ENCODE results near the gene ERVK3-1. TPM values are rescaled to one million over a fixed set of nuclear protein-coding genes. Genes with fewer than 3 reads are reported as not detected.

ERVK3-1 gene
- total and polyA plus RNA-seq, 2 experiments from 2014 or later = 57.9 to 71.7 TPM

DNA sequence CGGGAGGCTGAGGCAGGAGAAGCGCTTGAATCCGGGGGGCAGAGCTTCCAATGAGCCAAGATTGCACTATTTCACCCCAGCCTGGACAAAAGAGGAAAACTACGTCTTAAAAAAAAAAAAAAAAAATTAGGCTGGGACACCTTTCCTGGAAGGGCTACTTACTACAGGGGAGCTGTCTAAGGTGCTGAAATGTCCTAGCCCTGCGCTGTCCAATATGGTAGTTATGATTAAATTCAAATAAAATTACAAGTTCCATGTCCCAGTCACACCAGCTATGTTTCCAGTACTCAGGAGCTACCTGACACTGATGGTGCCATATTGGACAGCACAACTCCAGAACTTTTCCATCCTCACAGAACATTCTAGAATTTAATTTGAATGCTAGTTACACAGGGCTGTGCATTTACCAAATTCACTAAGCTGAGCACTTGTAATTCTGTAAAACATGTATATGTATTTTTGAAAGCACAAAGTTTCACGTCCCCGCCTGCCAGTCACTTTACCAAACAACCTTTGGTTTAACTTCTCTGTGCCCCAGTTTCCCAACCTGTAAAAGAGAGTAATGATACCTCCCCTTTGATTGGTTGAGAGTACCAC is 12.4 kb downstream of the ERVK3-1 start:
- no peaks in the 10 kb centered on the region for H3K9me3 ChIP-seq (ENCODE audit: low read depth)
- no peaks in the 10 kb centered on the region for H3K4me1 ChIP-seq (ENCODE audit: insufficient read depth)
- H3K79me2 ChIP-seq = no peaks in the 10 kb centered on the region
- no peak overlapping the region for H2AFZ ChIP-seq
- no peaks in the 10 kb centered on the region for H3K27me3 ChIP-seq
- H4K20me1 ChIP-seq (ENCODE audit: insufficient read depth, poor library complexity, severe bottlenecking) = no peaks in the 10 kb centered on the region
- no peaks in the 10 kb centered on the region for H3K36me3 ChIP-seq (replicated peaks; ENCODE audit: insufficient read depth, low read depth)
- H3K27ac ChIP-seq = no peak overlapping the region
- no peak overlapping the region for H3K4me3 ChIP-seq
- 68% methylated on average over 7 of the region's 7 CpGs for WGBS (ENCODE audit: low lambda C conversion rate, missing lambda C conversion rate)
- H3K9me2 ChIP-seq (replicated peaks; ENCODE audit: insufficient read depth) = no peaks in the 10 kb centered on the region
- peak; percentile 72 for DNase-seq (ENCODE audit: low spot score)
- TF ChIP-seq, protein P1, sequence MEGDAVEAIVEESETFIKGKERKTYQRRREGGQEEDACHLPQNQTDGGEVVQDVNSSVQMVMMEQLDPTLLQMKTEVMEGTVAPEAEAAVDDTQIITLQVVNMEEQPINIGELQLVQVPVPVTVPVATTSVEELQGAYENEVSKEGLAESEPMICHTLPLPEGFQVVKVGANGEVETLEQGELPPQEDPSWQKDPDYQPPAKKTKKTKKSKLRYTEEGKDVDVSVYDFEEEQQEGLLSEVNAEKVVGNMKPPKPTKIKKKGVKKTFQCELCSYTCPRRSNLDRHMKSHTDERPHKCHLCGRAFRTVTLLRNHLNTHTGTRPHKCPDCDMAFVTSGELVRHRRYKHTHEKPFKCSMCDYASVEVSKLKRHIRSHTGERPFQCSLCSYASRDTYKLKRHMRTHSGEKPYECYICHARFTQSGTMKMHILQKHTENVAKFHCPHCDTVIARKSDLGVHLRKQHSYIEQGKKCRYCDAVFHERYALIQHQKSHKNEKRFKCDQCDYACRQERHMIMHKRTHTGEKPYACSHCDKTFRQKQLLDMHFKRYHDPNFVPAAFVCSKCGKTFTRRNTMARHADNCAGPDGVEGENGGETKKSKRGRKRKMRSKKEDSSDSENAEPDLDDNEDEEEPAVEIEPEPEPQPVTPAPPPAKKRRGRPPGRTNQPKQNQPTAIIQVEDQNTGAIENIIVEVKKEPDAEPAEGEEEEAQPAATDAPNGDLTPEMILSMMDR (IDR thresholded peaks at IDR 0.05; ENCODE audit: poor library complexity) = no peak
- TF ChIP-seq EZH2phosphoT487 (IDR thresholded peaks at IDR 0.05; ENCODE audit: low read depth, severe bottlenecking, unreplicated experiment) (no peak), EZH2 (IDR thresholded peaks at IDR 0.05; ENCODE audit: borderline replicate concordance) (no peak)
- H3K4me2 ChIP-seq = no peak overlapping the region

DNA sequence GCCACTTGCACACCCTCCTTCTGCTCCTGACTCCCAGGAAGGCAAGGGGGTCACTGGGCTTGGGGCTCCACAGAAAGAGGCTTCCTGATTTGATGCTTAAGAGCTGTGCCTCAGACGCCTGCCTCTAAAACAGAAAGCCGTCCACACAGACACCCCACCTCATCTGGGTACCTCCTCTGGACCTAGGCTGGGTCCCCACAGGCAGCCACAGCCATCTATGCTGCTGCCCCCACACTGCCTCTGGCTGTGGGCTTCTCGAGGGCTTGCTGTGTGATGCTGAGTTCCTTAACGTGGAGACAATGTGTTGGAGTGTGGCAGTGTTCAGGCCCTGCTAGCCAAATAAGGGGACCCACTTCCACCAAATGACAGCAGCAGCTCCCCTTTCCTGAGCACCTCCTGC is 13.1 kb downstream of the ERVK3-1 start:
- DNase-seq (ENCODE audit: low spot score) = peak; percentile 1
- Histone ChIP-seq H3K27ac (no peak overlapping the region), H4K20me1 (ENCODE audit: insufficient read depth, poor library complexity, severe bottlenecking) (no peaks in the 10 kb centered on the region), H3K4me3 (no peak overlapping the region), H3K36me3 (replicated peaks; ENCODE audit: insufficient read depth, low read depth) (no peaks in the 10 kb centered on the region), H3K79me2 (peaks cover 2% of the 10 kb centered on the region), H3K4me1 (ENCODE audit: insufficient read depth) (no peaks in the 10 kb centered on the region), H3K27me3 (no peaks in the 10 kb centered on the region), H2AFZ (no peak overlapping the region), H3K4me2 (no peak overlapping the region), H3K9me3 (ENCODE audit: low read depth) (no peaks in the 10 kb centered on the region), H3K9me2 (replicated peaks; ENCODE audit: insufficient read depth) (no peaks in the 10 kb centered on the region)
- 88% methylated on average over 4 of the region's 4 CpGs for WGBS (ENCODE audit: low lambda C conversion rate, missing lambda C conversion rate)
- no peak for TF ChIP-seq EZH2 (IDR thresholded peaks at IDR 0.05; ENCODE audit: borderline replicate concordance)
- TF ChIP-seq, protein P1 (IDR thresholded peaks at IDR 0.05; ENCODE audit: poor library complexity) = no peak
- no peak for TF ChIP-seq EZH2phosphoT487 (IDR thresholded peaks at IDR 0.05; ENCODE audit: low read depth, severe bottlenecking, unreplicated experiment)

DNA sequence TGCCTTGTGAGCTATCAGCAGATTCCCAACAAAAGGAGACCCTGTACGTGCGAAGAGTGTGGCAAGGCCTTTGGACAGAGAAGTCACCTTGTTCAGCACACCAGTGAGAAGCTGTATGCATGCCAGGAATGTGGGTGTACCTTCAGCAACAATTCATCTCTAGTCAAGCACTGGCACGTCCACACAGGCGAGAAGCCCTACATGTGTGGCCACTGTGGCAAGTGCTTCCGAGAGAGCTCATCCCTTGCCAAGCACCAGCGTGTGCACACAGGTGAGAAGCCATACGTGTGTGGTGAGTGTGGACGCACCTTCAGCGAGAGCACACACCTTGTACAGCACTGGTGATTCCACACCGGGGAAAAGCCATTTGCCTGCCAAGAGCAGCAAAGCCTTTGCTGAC is 14.1 kb downstream of the ERVK3-1 start:
- no peaks in the 10 kb centered on the region for H3K36me3 ChIP-seq (replicated peaks; ENCODE audit: insufficient read depth, low read depth)
- no peaks in the 10 kb centered on the region for H3K9me2 ChIP-seq (replicated peaks; ENCODE audit: insufficient read depth)
- peaks cover 10% of the 10 kb centered on the region for H3K79me2 ChIP-seq
- no peak overlapping the region for H2AFZ ChIP-seq
- H3K4me1 ChIP-seq (ENCODE audit: insufficient read depth) = no peaks in the 10 kb centered on the region
- no peak overlapping the region for H3K4me2 ChIP-seq
- H3K9me3 ChIP-seq (ENCODE audit: low read depth) = no peaks in the 10 kb centered on the region
- no peak overlapping the region for H3K4me3 ChIP-seq
- TF ChIP-seq EZH2 (IDR thresholded peaks at IDR 0.05; ENCODE audit: borderline replicate concordance) (no peak), EZH2phosphoT487 (IDR thresholded peaks at IDR 0.05; ENCODE audit: low read depth, severe bottlenecking, unreplicated experiment) (no peak)
- TF ChIP-seq, protein P1 (IDR thresholded peaks at IDR 0.05; ENCODE audit: poor library complexity) = no peak
- no peaks in the 10 kb centered on the region for H4K20me1 ChIP-seq (ENCODE audit: insufficient read depth, poor library complexity, severe bottlenecking)
- no peaks in the 10 kb centered on the region for H3K27me3 ChIP-seq
- H3K27ac ChIP-seq = no peak overlapping the region
- WGBS (ENCODE audit: low lambda C conversion rate, missing lambda C conversion rate) = 93% methylated on average over 10 of the region's 10 CpGs
- no peak for DNase-seq (ENCODE audit: low spot score)
